HCT116 (cell line): Measurements from ENCODE around the gene PDE6B. TPM values are rescaled to one million over a fixed set of nuclear protein-coding genes. Genes with fewer than 3 reads are reported as not detected.

Source experiments
- ATAC-seq: fragments of 200-7000 bp; cut with Tn5 transposase; 2 replicates; pipeline ENCODE4 v1.9.1; 2020; ENCODE audit warnings: mild to moderate bottlenecking, moderate library complexity
- BruUV-seq: library from RNA; stranded (reverse); fragments of 400-500 nt; replicated peaks from 2 replicates; lab custom pipeline; 2021; lab: Mats Ljungman, UMichigan
- CTCF ChIA-PET: fragments of 300-600 bp; sonication (Branson Sonifier 250); formaldehyde crosslinking; loops from one replicate; lab custom pipeline; 2021; ENCODE audit warnings: antibody characterized with exemption; lab: Charles Lee
- POLR2A ChIA-PET: fragments of 300-600, 350-600 bp; sonication (Branson Sonifier 250); formaldehyde crosslinking; loops from one replicate; lab custom pipeline; 2021; ENCODE audit warnings: antibody characterized with exemption; lab: Charles Lee
- RAD21 ChIA-PET, 2 experiments: fragments of 300-600 bp; sonication (Branson Sonifier 250); formaldehyde crosslinking; loops; one replicate each; lab custom pipeline; 2023; ENCODE audit warnings: low total read pairs in 2 of 2; ENCODE audit not compliant: uncharacterized antibody in 2 of 2, unreplicated experiment in 2 of 2, low non-redundant PET in 1 of 2; lab: Charles Lee
- DNase-seq: peaks from one replicate; pipeline ENCODE4 v3.0.0-alpha.2; 2010; ENCODE audit warnings: low read depth, low spot score
- H2AFZ ChIP-seq: fragments of 200-600 bp; shearing (Covaris generic), sonication (generic); 2 replicates; pipeline ENCODE4 v1.6.1; 2017; ENCODE audit warnings: low read depth, mixed run types, mixed read lengths, antibody characterized with exemption, low read length; ENCODE audit not compliant: poor library complexity, severe bottlenecking
- H3K27ac ChIP-seq: 2 replicates; pipeline ENCODE4 v1.5.1; 2012; ENCODE audit warnings: low read depth, low read length
- H3K27me3 ChIP-seq: fragments of 200-600 bp; sonication (generic); 2 replicates; pipeline ENCODE4 v1.6.1; 2016; ENCODE audit warnings: mixed run types, low read length, mixed read lengths; ENCODE audit not compliant: insufficient read depth
- H3K36me3 ChIP-seq, 2 experiments: fragments of 200-500 bp in 1 of 2; fragments of 200-600 bp in 1 of 2; sonication (Bioruptor generic) in 1 of 2; sonication (generic) in 1 of 2; 2 replicates each; pipeline versions ENCODE4 v1.5.1 to v1.6.1; 2014 to 2016; ENCODE audit warnings: low read length in 2 of 2, inconsistent platforms in 1 of 2, mixed read lengths in 1 of 2, mixed run types in 1 of 2; ENCODE audit not compliant: insufficient read depth in 2 of 2, control insufficient read depth in 1 of 2
- H3K4me1 ChIP-seq, 2 experiments: fragments of 200-600 bp in 1 of 2; sonication (generic) in 1 of 2; 2 replicates each; pipeline versions ENCODE4 v1.5.1 to v1.6.1; 2012 to 2017; ENCODE audit warnings: low read length in 2 of 2, inconsistent platforms in 1 of 2, mild to moderate bottlenecking in 1 of 2, mixed read lengths in 1 of 2, mixed run types in 1 of 2, moderate library complexity in 1 of 2; ENCODE audit not compliant: insufficient read depth in 2 of 2, control insufficient read depth in 1 of 2
- H3K4me2 ChIP-seq: fragments of 200-600 bp; sonication (generic); 2 replicates; pipeline ENCODE4 v1.6.1; 2017; ENCODE audit warnings: mixed run types, low read length, mixed read lengths
- H3K4me3 ChIP-seq, 2 experiments: fragments of 200-600 bp in 1 of 2; sonication (generic) in 1 of 2; replicated peaks in 1 of 2; 2 replicates each; pipeline ENCODE4 v1.5.1; 2011 to 2016; ENCODE audit warnings: low read length in 2 of 2, control low read depth in 1 of 2, low read depth in 1 of 2, mild to moderate bottlenecking in 1 of 2, mixed read lengths in 1 of 2, mixed run types in 1 of 2
- H3K79me2 ChIP-seq: fragments of 200-600 bp; sonication (generic); 2 replicates; pipeline ENCODE4 v1.6.1; 2017; ENCODE audit warnings: mild to moderate bottlenecking, mixed run types, low read length, moderate library complexity, mixed read lengths; ENCODE audit not compliant: insufficient read depth
- H3K9ac ChIP-seq: fragments of 200-600 bp; sonication (generic); 2 replicates; pipeline ENCODE4 v1.6.1; 2016; ENCODE audit warnings: low read length, mixed read lengths
- H3K9me2 ChIP-seq: fragments of 200-600 bp; sonication (generic), shearing (Covaris generic); 2 replicates; pipeline ENCODE4 v1.6.1; 2017; ENCODE audit warnings: mixed run types, mild to moderate bottlenecking, moderate library complexity; ENCODE audit not compliant: insufficient read depth
- H3K9me3 ChIP-seq, 2 experiments: fragments of 200-500 bp in 1 of 2; fragments of 200-600 bp in 1 of 2; sonication (Bioruptor generic) in 1 of 2; sonication (generic) in 1 of 2; 2 replicates each; pipeline ENCODE4 v1.6.1; 2014 to 2017; ENCODE audit warnings: low read length in 2 of 2, mixed read lengths in 2 of 2, inconsistent platforms in 1 of 2, low read depth in 1 of 2, mild to moderate bottlenecking in 1 of 2, mixed run types in 1 of 2, moderate library complexity in 1 of 2; ENCODE audit not compliant: control insufficient read depth in 1 of 2, insufficient read depth in 1 of 2
- H4K20me1 ChIP-seq: fragments of 200-600 bp; sonication (generic), shearing (Covaris generic); 2 replicates; pipeline ENCODE4 v1.6.1; 2017; ENCODE audit warnings: mixed run types, mild to moderate bottlenecking, moderate library complexity; ENCODE audit not compliant: insufficient read depth
- ATF3 ChIP-seq: IDR thresholded peaks from 2 replicates; pipeline ENCODE4 v1.6.1; 2012
- CEBPB ChIP-seq: IDR thresholded peaks from 2 replicates; pipeline ENCODE4 v1.6.1; 2012; ENCODE audit warnings: low read depth
- CTCF ChIP-seq, 3 experiments: fragments of 200-600 bp in 1 of 3; sonication (generic) in 1 of 3; IDR thresholded peaks in 2 of 3; conservative IDR thresholded peaks in 1 of 3; 2 replicates each; pipeline ENCODE4 v1.5.1; 2012 to 2017; ENCODE audit warnings: low read depth in 2 of 3, low read length in 2 of 3, antibody characterized with exemption in 1 of 3, borderline replicate concordance in 1 of 3, control low read depth in 1 of 3, mild to moderate bottlenecking in 1 of 3, mixed read lengths in 1 of 3, mixed run types in 1 of 3, moderate library complexity in 1 of 3; ENCODE audit not compliant: insufficient read depth in 1 of 3
- EZH2 ChIP-seq: fragments of 200-600 bp; sonication (generic); IDR thresholded peaks from 2 replicates; pipeline ENCODE4 v1.6.1; 2017; ENCODE audit warnings: antibody characterized with exemption, mixed run types
- EZH2phosphoT487 ChIP-seq: fragments of 200-600 bp; IDR thresholded peaks from 2 replicates; pipeline ENCODE4 v1.6.1; 2018; ENCODE audit warnings: antibody characterized with exemption, borderline replicate concordance
- FOSL1 ChIP-seq: IDR thresholded peaks from 2 replicates; pipeline ENCODE4 v1.6.1; 2012; ENCODE audit warnings: low read depth
- JUND ChIP-seq: IDR thresholded peaks from 2 replicates; pipeline ENCODE4 v1.6.1; 2012
- MAX ChIP-seq: IDR thresholded peaks from 2 replicates; pipeline ENCODE4 v1.6.1; 2012
- POLR2A ChIP-seq: IDR thresholded peaks from 2 replicates; pipeline ENCODE4 v1.7.0; 2011; ENCODE audit warnings: borderline replicate concordance; ENCODE audit not compliant: insufficient read depth, insufficient read length; ENCODE audit errors: extremely low read depth
- POLR2AphosphoS5 ChIP-seq: IDR thresholded peaks from 2 replicates; pipeline ENCODE4 v1.6.1; 2011; ENCODE audit warnings: mild to moderate bottlenecking, low read depth, low read length, moderate library complexity
- REST ChIP-seq: IDR thresholded peaks from 2 replicates; pipeline ENCODE4 v1.6.1; 2012; ENCODE audit warnings: low read depth
- SIN3A ChIP-seq: IDR thresholded peaks from 2 replicates; pipeline ENCODE4 v1.6.1; 2012; ENCODE audit warnings: low read depth
- SP1 ChIP-seq: IDR thresholded peaks from 2 replicates; pipeline ENCODE4 v1.6.1; 2012; ENCODE audit warnings: low read depth
- TCF7L2 ChIP-seq: IDR thresholded peaks from 2 replicates; pipeline ENCODE4 v1.7.0; 2011; ENCODE audit warnings: borderline replicate concordance, inconsistent platforms; ENCODE audit not compliant: insufficient read depth, insufficient read length; ENCODE audit errors: extremely low read depth
- YY1 ChIP-seq: IDR thresholded peaks from 2 replicates; pipeline ENCODE4 v1.6.1; 2011; ENCODE audit warnings: low read length, low read depth, moderate library complexity, mild to moderate bottlenecking; ENCODE audit not compliant: insufficient replicate concordance; ENCODE audit errors: extremely low read depth
- ZNF274 ChIP-seq: fragments of 200-500 bp; sonication (Bioruptor generic); IDR thresholded peaks from 2 replicates; pipeline ENCODE4 v1.6.1; 2014; ENCODE audit warnings: mild to moderate bottlenecking, low read depth, low read length, inconsistent platforms
- intact Hi-C: fragments of 100-400 bp; cut with micrococcal nuclease; formaldehyde crosslinking; loops from 2 replicates; pipeline ENCODE4 v1.10.0; 2022
- total RNA-seq: library from RNA; stranded (reverse); gene quantifications from one replicate; pipeline ENCODE4 v1.2.1, GENCODE V29; 2021; ENCODE audit not compliant: unreplicated experiment

PDE6B gene
- total RNA-seq, 1 experiment from 2014 or later: not detected

GRCh38 chr4:680551-680927 lies 55.2 kb downstream of the PDE6B start:
- no peaks in the 10 kb centered on the region for H3K36me3 ChIP-seq
- ATAC-seq (no peak), DNase-seq (no peak)
- H3K79me2 ChIP-seq: no peaks in the 10 kb centered on the region
- H3K27ac ChIP-seq: no peak overlapping the region; the same call in 1 of the 2 replicates
- ChIA-PET CTCF (no interaction called here), RAD21 (no interaction called here), POLR2A (no interaction called here)
- H3K4me3 ChIP-seq: no peak overlapping the region
- H3K4me1 ChIP-seq: peaks cover 20 to 53% of the 10 kb centered on the region in 2 experiments
- no peaks in the 10 kb centered on the region for H3K27me3 ChIP-seq
- no peak overlapping the region for H3K4me2 ChIP-seq
- TF ChIP-seq CTCF (IDR thresholded peaks at IDR 0.05 in 2 of 3, conservative IDR thresholded peaks at IDR 0.05 in 1 of 3; ENCODE audit: borderline replicate concordance in 1 of 3, insufficient read depth in 1 of 3, low read depth in 2 of 3, low read length in 2 of 3) (no peak), ZNF274 (no peak), ATF3 (no peak), YY1 (no peak), FOSL1 (no peak), SIN3A (no peak), EZH2phosphoT487 (no peak), CEBPB (no peak), JUND (no peak), EZH2 (no peak), SP1 (no peak), TCF7L2 (no peak), POLR2AphosphoS5 (no peak), MAX (no peak), POLR2A (no peak), REST (no peak)
- BruUV-seq: no TSS peak
- no peak overlapping the region for H2AFZ ChIP-seq
- no peaks in the 10 kb centered on the region for H3K9me2 ChIP-seq
- intact Hi-C loops: no loop called here
- H3K9me3 ChIP-seq: no peaks in the 10 kb centered on the region
- H3K9ac ChIP-seq: no peak overlapping the region
- H4K20me1 ChIP-seq: no peaks in the 10 kb centered on the region
